AG09309 (cell line): ENCODE data around the gene KCNN4.

Source experiments
- DNase-seq: peaks from one replicate; pipeline ENCODE4 v3.0.0-alpha.2; 2010; ENCODE audit warnings: low read depth
- H3K4me3 ChIP-seq: 2 replicates; pipeline ENCODE4 v1.5.1; 2011; ENCODE audit warnings: mild to moderate bottlenecking, low read depth, low read length, moderate library complexity; ENCODE audit not compliant: control insufficient read depth
- CTCF ChIP-seq: IDR thresholded peaks from 2 replicates; pipeline ENCODE4 v1.5.1; 2011; ENCODE audit warnings: mild to moderate bottlenecking, low read depth, low read length, inconsistent platforms; ENCODE audit not compliant: insufficient read depth, control insufficient read depth; ENCODE audit errors: missing control alignments

Gene KCNN4

GRCh38 chr19:43754253-43754502 is 26.6 kb downstream of the KCNN4 start:
- TF ChIP-seq CTCF, result no peak
- peak overlapping the region; percentile 83 for H3K4me3 ChIP-seq
- DNase-seq, result no peak

- H3K4me3 ChIP-seq, result no peak overlapping the region
- no peak for TF ChIP-seq CTCF
- DNase-seq, result no peak
Observed at GRCh38 chr19:43752287-43752875, 28.4 kb downstream of the KCNN4 start.

GRCh38 chr19:43751466-43752220 is 29.1 kb downstream of the KCNN4 start:
- no peak for DNase-seq
- no peak overlapping the region for H3K4me3 ChIP-seq
- TF ChIP-seq CTCF, result no peak

GRCh38 chr19:43749898-43750297 is 30.9 kb downstream of the KCNN4 start:
- H3K4me3 ChIP-seq, result no peak overlapping the region
- no peak for TF ChIP-seq CTCF
- no peak for DNase-seq

- no peak for TF ChIP-seq CTCF
Observed at GRCh38 chr19:43749152-43749551, 31.6 kb downstream of the KCNN4 start.

GRCh38 chr19:43748685-43749084 is 32.1 kb downstream of the KCNN4 start:
- no peak overlapping the region for H3K4me3 ChIP-seq
- DNase-seq, result no peak
- TF ChIP-seq CTCF, result no peak

More at GRCh38 chr19:43749152-43749551, 31.6 kb downstream of the KCNN4 start:
- no peak overlapping the region for H3K4me3 ChIP-seq
- no peak for DNase-seq
